AG09309 (cell line): Measurements from ENCODE around the gene TBX18.

Experiments used
- DNase-seq: peaks from one replicate; pipeline ENCODE4 v3.0.0-alpha.2; 2010; ENCODE audit warnings: low read depth
- H3K4me3 ChIP-seq: 2 replicates; pipeline ENCODE4 v1.5.1; 2011; ENCODE audit warnings: mild to moderate bottlenecking, low read depth, low read length, moderate library complexity; ENCODE audit not compliant: control insufficient read depth
- TF ChIP-seq, protein P1 (sequence below): IDR thresholded peaks from 2 replicates; pipeline ENCODE4 v1.5.1; 2011; ENCODE audit warnings: mild to moderate bottlenecking, low read depth, low read length, inconsistent platforms; ENCODE audit not compliant: insufficient read depth, control insufficient read depth; ENCODE audit errors: missing control alignments

TBX18 gene

DNA sequence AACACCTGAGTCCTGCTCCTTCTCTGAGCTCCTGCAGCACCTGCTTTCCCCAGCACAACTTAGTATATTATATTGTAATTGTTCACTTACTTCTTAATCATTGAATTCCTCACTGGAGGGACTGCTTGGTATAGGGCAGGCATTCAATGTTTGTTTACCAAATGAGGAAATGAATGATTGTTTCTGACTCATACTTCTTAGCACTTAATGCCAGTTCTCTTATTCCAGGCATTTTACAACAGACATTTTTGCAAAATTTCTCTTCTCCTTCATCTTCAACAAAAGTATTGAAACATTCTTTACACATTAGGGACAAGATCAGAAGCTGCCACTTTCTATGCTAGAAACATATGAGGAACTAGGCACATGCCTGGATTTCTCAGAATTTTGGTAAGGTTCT, 119.4 kb downstream of the TBX18 start:
- no peak overlapping the region for H3K4me3 ChIP-seq
- no peak for DNase-seq
- TF ChIP-seq, protein P1, sequence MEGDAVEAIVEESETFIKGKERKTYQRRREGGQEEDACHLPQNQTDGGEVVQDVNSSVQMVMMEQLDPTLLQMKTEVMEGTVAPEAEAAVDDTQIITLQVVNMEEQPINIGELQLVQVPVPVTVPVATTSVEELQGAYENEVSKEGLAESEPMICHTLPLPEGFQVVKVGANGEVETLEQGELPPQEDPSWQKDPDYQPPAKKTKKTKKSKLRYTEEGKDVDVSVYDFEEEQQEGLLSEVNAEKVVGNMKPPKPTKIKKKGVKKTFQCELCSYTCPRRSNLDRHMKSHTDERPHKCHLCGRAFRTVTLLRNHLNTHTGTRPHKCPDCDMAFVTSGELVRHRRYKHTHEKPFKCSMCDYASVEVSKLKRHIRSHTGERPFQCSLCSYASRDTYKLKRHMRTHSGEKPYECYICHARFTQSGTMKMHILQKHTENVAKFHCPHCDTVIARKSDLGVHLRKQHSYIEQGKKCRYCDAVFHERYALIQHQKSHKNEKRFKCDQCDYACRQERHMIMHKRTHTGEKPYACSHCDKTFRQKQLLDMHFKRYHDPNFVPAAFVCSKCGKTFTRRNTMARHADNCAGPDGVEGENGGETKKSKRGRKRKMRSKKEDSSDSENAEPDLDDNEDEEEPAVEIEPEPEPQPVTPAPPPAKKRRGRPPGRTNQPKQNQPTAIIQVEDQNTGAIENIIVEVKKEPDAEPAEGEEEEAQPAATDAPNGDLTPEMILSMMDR, result no peak

DNA sequence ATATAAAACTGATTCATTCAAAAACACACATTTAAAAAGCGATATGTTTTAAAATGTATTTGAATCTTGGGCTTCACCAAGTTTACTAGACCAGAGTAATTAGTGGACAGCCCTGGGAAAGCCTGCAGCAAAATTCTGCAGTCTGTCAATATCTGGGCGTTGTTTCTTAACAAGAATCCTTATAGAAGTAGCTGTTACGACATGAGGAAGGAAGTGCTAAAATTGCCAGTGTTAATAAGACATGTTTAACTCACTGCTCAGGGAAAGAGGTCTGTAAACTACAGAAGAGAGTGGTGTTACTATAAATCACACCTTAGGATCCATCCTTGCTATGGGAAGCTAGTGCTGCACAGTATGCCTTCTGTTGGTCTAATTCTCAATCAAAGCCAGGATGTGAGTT, 120.6 kb downstream of the TBX18 start:
- no peak for DNase-seq
- no peak overlapping the region for H3K4me3 ChIP-seq
- TF ChIP-seq, protein P1, result no peak

DNA sequence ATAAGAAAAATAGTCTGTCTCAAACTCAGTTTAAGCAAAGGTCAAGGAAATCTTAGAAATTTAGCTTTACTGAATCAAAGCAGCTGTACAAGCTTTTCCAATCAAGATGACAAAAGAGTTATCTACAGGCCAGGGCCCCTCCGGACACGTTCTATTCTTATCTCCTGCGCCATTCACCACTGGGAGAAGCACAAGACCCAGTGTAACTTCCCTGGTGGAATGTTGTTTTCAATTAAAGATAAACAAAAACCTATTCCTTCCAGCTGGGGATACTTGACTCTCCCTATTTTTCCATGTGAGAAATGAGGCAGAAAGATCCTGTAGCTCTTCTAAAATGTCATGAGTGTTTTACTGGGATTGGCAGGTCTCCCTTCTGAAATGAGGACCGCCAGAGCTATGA, 123.3 kb downstream of the TBX18 start:
- DNase-seq, result no peak
- TF ChIP-seq, protein P1, result no peak
- H3K4me3 ChIP-seq, result no peak overlapping the region

DNA sequence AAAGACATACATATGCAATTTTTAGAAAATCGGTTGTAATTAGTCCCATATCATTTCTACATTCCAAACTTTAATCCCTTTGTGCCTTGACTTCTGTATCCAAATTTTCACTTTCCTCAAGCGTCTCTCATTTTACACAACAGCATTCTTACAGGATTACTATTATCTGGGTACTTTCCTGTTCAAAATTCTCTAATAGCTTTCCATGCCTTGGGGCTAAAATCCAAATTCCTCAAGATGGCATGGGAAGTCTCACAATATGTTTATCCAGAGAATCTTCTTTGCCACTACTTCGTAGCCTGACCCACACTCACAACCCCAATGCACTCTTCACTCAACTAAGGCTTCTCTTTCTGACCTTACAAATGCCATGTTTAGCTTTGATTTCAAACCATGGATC, 125.0 kb downstream of the TBX18 start:
- no peak overlapping the region for H3K4me3 ChIP-seq
- TF ChIP-seq, protein P1, result no peak
- DNase-seq, result no peak

DNA sequence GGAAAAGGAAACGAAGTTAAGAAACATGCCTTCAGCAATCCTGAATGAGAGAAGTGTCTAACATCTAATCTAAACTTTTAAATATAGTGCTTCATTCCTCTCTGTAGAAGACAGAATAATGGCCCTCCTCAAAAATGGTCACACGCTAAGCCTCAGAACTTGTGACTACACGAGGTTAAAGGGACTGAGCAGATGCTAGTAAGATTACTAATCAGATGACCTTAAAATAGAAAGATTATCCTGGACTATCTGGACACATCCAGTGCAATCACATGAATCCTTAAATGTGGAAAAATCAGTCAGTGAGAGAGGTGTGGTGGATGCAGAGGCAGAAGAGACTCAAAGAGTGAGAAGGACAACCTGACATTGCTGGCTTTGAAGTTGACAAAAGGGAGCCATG, 126.1 kb downstream of the TBX18 start:
- TF ChIP-seq, protein P1, result no peak
- no peak overlapping the region for H3K4me3 ChIP-seq
- DNase-seq, result no peak
